Testis (tissue), 2 donors: Measurements from ENCODE around the gene USP1.

ENCODE experiments used
- POLR2A ChIP-seq: fragments of 450-650 bp; IDR thresholded peaks from one replicate; pipeline ENCODE4 v1.6.1; 2017; ENCODE audit warnings: antibody characterized with exemption, mild to moderate bottlenecking, moderate library complexity
- TF ChIP-seq, protein P1 (sequence below), 3 experiments: fragments of 450-650 bp in 2 of 3; fragments of 200-600 bp in 1 of 3; sonication (generic) in 1 of 3; IDR thresholded peaks; one replicate each; pipeline ENCODE4 v1.5.1; 2016 to 2019; ENCODE audit warnings: antibody characterized with exemption in 3 of 3, mild to moderate bottlenecking in 2 of 3, moderate library complexity in 1 of 3

DNA sequence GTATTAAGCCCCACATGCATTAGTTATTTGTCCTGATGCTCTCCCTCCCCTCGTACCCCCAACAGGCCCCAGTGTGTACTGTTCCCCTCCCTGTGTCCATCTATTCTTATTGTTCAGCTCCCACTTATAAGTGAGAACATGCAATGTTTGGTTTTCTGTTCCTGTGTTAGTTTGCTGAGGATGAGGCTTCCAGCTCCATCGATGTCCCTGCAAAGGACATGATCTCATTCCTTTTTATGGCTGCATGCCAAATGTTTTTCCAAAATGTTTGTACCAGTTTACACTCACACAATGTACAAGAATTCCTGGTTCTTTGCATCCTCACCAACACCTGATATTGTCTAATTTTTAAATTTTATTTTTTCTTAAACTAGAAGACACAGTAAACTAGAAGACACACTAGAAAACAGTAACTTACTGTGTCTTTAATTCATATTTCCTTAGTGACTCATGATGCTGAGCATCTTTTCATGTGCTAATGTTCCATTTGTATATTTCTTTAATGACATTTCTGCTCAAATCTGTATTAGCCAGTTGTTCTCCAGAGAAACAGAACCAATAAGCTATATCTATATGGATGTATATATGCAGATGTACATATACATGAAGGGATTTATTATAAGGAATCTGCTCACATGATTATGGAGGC lies 19.4 kb upstream of the USP1 start:
- TF ChIP-seq, protein P1, sequence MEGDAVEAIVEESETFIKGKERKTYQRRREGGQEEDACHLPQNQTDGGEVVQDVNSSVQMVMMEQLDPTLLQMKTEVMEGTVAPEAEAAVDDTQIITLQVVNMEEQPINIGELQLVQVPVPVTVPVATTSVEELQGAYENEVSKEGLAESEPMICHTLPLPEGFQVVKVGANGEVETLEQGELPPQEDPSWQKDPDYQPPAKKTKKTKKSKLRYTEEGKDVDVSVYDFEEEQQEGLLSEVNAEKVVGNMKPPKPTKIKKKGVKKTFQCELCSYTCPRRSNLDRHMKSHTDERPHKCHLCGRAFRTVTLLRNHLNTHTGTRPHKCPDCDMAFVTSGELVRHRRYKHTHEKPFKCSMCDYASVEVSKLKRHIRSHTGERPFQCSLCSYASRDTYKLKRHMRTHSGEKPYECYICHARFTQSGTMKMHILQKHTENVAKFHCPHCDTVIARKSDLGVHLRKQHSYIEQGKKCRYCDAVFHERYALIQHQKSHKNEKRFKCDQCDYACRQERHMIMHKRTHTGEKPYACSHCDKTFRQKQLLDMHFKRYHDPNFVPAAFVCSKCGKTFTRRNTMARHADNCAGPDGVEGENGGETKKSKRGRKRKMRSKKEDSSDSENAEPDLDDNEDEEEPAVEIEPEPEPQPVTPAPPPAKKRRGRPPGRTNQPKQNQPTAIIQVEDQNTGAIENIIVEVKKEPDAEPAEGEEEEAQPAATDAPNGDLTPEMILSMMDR (IDR thresholded peaks at IDR 0.05): no peak
- no peak for TF ChIP-seq POLR2A
